NCI-H510A (cell line): Measurements from ENCODE around the gene DPF3.

Experiments
- DNase-seq: peaks from one replicate; lab custom pipeline; 2025; lab: John Stamatoyannopoulos, UW

DPF3 gene

DNA sequence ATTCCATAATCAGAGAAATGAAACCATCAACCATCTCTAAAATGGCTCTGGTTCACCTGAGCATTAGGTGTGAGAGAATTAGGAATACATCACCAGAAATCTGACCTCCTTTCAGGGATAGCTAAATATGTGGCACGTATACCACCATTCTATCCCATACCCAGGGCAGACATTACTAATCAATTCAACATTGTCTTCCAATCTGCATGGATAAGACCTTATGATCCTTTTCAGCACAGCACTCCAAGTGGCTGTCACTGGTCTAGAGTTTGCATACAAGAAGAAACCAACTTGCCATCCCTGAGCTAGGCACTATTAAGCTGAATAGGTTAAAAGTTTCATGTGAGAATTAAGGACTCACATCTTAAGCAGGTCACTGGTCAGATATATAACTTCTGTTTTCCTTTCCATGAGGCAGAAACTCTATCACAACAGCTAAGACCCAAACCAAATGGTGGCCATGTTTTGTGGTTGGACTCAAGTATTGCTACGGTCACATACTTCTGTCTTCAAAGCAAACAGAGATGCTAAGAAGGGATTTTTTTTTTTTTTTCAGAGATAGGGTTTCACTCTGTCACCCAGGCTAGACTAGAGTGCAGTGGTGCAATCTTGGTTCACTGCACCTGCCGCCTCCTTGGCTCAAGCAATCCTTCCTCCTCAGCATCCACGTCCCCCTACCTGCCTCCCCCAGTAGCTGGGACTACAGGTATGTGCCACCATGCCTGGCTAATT lies 249.0 kb downstream of the DPF3 start:
- no peak for DNase-seq

- no peak for DNase-seq
Measured at GRCh38 chr14:72644038-72644437, 249.9 kb downstream of the DPF3 start.

- no peak for DNase-seq
Measured at GRCh38 chr14:72643317-72643801, 250.5 kb downstream of the DPF3 start.

DNA sequence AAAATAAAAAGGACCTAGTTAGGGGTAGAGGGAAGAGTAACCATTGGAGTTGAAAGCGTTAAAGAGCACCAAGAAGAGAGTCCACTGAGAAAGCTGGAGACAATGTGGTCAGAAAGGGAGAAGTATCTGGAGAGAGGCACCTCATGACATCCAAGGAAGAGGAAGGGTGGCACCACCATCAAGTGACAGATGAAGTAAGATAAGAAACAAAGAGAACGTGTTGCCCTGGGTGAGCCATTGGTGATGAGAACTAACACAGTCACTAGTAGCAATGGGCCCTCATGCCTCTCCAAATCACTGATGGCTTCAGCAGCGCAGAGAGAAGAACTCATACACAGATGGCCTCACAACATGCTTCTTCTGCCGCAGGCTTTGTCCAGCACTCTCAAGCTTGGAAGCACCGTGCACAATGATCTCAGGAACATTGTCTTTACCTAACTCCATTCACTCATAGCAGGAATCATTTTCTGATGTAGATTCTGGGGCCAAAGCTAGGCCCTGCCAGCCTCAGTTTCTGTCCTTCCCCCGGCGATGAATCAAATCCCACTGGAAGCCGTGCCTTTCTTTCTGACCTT lies 252.9 kb downstream of the DPF3 start:
- DNase-seq, result no peak

GRCh38 chr14:72638021-72638420 lies 255.9 kb downstream of the DPF3 start:
- no peak for DNase-seq

DNA sequence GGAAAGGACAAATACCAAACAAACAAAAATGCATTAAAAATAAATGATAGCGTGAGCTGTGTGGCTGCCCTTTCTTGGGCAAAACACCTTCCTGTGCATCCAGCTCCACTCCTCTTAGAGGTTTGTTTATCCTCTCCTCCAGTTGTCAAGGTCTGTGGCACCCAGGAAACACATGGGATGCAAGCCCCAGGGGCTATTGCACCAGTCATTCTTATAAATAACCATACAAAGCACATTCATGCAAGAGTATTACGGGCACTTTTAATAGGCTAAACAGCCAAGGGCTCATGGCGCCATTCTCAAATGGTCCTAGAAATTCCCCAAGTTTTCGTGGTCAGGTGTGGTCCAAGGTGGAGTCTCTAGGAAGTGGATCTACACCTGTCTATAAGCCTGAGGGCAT lies 257.0 kb downstream of the DPF3 start:
- no peak for DNase-seq

DNA sequence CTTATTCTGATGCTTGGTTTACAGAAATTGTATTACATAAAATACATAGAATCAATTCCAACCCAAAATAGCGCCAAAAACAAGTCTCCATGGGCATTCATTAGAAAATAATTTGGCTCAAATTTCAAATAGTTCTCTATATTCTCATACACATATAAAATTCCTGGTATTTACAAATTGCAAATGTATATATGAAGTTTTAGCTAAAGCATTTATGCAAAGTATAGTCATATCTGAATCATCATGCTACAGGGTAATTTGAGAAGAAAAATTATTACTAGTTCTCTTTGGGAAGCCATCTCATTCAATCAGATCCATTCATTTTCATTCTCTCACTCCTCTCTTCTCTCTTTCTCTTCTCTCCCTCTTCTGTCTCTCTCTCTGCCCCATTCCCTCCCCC lies 257.8 kb downstream of the DPF3 start:
- DNase-seq, result no peak

DNA sequence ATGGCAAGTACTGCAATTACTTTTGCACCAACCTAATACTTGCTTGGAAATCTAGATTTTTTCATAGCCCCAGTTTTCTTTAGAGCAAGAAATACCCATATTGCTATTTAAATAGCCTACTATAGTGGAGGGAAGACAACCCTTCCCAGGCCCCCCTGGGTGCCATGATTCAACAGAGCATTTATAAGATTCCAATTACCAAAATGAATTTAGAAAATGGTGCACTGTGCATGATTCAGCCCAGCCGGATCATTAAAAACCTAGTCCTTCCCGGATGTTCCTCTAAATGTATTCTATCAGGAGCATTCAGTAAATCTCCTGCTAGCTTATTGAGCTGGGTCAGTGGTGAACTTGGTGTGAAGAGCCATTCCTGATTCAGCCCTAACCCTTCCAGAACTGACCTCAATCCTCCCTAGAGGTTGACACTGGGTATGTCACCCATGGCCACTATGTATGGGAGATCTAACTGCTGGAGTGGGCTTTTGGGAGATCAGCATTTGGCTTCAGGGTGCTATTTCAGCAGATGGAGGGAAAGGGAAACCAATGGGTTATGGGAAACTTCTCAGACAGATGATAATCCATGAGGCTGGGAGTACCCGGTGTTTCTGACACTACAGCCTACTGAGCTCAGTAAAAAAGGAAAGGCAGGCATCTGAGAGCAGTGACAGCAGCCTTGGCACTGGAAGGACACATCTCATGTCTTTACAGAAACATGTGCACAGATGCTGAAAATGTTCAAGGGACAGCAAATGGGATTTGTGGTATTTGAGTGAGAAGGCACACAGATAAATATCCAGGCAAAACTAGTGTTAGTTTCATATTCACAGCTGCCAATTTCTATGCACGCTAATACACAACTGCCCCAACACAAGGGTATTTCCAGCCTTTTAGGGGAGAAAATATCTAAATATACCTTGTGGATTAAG lies 258.9 kb downstream of the DPF3 start:
- DNase-seq, result no peak

GRCh38 chr14:72633551-72633950 lies 260.4 kb downstream of the DPF3 start:
- no peak for DNase-seq

GRCh38 chr14:72632727-72633126 lies 261.2 kb downstream of the DPF3 start:
- no peak for DNase-seq

DNA sequence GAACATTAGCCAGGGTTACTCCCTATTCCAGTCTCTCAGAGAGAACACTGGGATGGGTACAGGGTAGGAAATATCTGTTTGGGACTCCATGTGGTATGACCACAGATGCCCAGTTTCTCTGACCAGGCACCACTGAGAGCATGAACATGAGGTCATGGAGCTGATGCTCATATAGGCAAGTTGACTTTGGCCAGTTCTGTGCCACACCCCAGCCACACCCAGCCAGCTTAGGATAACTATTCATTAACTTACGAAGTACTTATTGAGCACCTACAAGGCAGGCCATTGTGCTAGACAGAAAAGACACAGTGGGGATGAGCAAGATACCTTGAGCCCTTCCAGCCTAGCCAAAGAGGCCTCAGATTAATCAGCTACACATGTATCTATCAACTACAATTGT lies 262.5 kb downstream of the DPF3 start:
- no peak for DNase-seq

DNA sequence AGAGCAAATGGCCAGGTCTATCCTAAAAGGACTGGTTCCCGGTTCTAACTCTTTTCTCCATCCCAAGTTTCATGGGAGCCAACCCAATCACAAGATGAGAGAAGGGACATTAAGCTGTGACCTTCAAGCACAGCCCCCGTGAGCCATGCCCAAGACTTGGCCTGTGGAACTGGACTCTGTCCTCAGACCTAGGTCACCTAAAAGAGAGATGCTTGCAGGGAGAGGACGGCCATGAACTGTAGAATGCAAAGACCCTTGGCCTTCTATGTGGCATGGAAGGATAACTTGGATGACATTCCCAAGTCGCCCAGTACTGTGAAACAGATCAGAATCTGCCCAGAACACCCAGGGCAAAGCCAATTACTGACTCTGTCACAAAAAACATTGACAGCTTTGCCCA lies 263.5 kb downstream of the DPF3 start:
- DNase-seq, result no peak

DNA sequence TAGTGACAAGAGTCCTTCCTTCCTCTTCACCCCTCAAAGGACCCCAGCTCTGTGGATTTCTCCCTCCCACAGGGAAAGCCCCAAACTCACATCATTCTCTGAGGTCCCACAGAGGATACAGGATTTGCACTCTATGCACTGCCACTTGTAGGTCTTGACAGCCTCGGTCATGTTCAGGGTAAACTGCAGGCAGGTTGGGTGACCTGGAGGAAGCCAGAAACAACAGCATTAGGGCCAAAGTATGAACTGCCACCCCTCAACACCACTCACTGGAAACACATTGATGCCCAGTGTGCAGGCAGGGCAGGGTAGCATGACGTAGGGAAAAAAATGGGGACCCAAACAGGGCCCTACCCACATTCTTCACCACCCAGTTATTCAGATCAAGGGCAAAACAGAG lies 264.4 kb downstream of the DPF3 start:
- no peak for DNase-seq

DNA sequence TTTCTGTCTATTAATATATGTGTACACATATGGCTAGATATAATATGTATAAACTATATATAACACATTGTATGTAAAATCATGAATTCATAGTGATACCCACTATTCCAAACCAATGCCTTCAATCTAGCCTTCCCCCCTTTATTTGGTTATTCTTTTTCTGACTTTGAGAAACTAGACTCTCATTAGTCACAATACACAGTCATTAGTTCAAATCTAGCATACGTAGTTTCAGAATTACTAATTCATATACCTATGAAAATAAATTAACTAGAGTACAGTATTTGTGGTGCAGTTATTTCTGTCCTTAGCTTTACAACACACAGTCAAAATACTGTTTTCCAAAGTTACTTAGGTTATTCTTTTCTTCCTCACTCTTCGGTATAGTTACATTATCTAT lies 268.2 kb downstream of the DPF3 start:
- DNase-seq, result no peak

DNA sequence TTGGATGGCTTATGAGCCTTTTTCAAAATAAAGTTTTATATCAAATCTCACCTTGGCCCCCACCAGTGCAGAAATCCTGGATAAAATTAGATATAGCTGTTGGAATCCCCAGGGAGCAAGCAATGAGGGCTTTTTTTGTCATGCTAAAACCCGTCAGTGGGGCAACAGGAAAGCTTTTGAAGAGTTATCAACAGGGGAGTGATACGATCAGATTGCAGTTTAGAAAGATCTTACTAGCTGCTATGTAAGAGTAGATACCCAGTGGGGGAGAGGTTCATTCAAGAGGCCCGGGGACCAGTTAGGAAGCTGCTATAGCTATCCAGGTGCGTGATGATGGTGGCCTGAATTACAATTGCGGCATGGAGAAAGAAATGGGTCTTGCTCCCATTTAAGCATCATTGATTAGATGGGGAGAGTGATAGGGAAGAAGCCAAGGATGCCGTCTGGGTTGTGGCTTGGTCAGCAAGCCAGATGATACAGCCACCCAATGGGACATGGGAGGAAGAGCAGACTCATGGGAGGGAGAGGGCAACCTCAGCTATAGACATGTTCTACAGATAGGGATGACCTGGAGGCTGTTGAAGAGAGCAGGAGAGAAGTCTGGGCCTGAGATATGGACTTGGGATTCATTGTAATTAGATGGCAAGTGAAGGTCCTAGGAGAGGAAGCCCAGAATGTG lies 272.4 kb downstream of the DPF3 start:
- DNase-seq, result no peak

DNA sequence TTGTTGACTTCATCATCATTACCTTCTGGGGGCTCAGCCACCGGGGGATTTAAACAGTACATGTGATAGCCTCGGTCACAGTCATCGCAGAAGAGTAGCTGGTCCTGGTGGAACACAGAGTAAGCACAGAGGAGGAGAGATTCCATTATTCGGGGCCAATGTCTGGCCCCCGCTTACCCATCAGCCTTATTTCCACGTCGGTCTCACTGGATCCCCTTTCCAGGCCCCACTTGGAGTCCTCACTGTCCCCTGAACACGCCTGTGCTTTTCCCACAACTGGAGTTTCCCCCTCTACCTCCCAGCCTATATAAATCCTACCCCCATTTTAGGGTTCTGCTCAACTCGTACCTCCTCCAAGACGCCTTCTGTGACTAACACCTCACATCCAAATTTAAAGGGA lies 274.0 kb downstream of the DPF3 start:
- DNase-seq, result no peak

- no peak for DNase-seq
Measured at GRCh38 chr14:72619111-72619571, 274.8 kb downstream of the DPF3 start.

DNA sequence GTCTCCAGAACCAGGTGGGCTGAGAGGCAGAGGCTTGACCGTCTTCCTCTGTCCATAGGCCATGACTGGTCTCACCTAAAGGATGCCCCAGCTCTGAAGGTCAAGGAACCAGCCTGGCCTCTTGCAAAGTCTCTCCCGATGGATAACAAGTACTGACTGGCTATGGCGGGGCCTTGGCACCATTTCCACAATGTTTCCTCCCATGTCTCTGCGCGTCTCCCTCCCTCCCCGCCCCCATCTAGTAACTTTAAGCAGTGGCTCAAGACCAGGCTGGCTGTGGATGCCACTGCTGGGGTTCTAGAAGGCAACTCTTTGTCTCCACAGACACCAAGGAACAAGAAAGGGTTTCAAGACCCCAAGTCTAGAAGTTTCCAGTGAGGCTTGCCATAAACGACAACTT lies 275.5 kb downstream of the DPF3 start:
- DNase-seq, result no peak

GRCh38 chr14:72617391-72618031 lies 276.4 kb downstream of the DPF3 start:
- no peak for DNase-seq

GRCh38 chr14:72616811-72617210 lies 277.1 kb downstream of the DPF3 start:
- DNase-seq, result no peak

GRCh38 chr14:72616294-72616693 lies 277.6 kb downstream of the DPF3 start:
- no peak for DNase-seq
